Femur (tissue), 1 donor: ENCODE results near the gene FAM217B.
A peak's percentile ranks its signal among the peaks of the same experiment; 100 is the strongest.
"Not testable (repeated sequence)": the region's sequence is repeated elsewhere in the genome, so short reads cannot be mapped to it uniquely, and the experiment has no call there.

Source experiments
- DNase-seq: peaks from one replicate; pipeline ENCODE4 v3.0.0-alpha.2; 2017

Gene FAM217B

GRCh38 chr20:59939052-59939878 lies 924 bp upstream of the FAM217B start:
- peak; percentile 39 for DNase-seq

GRCh38 chr20:59939879-59940128 lies 385 bp upstream of the FAM217B start:
- DNase-seq: no peak

- no peak for DNase-seq
Observed at GRCh38 chr20:59940956-59941294, 736 bp downstream of the FAM217B start.

GRCh38 chr20:59942245-59942644 lies 2.1 kb downstream of the FAM217B start:
- no peak for DNase-seq

GRCh38 chr20:59944726-59945125 lies 4.5 kb downstream of the FAM217B start:
- DNase-seq: no peak

- no peak for DNase-seq
Observed at GRCh38 chr20:59945175-59945574, 5.0 kb downstream of the FAM217B start.

GRCh38 chr20:59945731-59946130 lies 5.5 kb downstream of the FAM217B start:
- no peak for DNase-seq

- no peak for DNase-seq
Observed at GRCh38 chr20:59947376-59947775, 7.2 kb downstream of the FAM217B start.

- no peak for DNase-seq
Observed at GRCh38 chr20:59948212-59948611, 8.0 kb downstream of the FAM217B start.

GRCh38 chr20:59948828-59949720 lies 8.9 kb downstream of the FAM217B start:
- peak; percentile 36 for DNase-seq

GRCh38 chr20:59949911-59950310 lies 9.7 kb downstream of the FAM217B start:
- no peak for DNase-seq

GRCh38 chr20:59954718-59955117 lies 14.5 kb downstream of the FAM217B start:
- no peak for DNase-seq

GRCh38 chr20:59955131-59955796 lies 15.1 kb downstream of the FAM217B start:
- no peak for DNase-seq

- not testable (repeated sequence) for DNase-seq
Observed at GRCh38 chr20:59957568-59957967, 17.4 kb downstream of the FAM217B start.

GRCh38 chr20:59958123-59958522 lies 17.9 kb downstream of the FAM217B start, which contains the start of gene CDH26:
Gene CDH26, plus strand, starts transcription at chr20:59958423. Its CDS starts 304 bp downstream, at chr20:59958727.
- DNase-seq: no peak

- no peak for DNase-seq
Observed at GRCh38 chr20:59958626-59959025, 18.4 kb downstream of the FAM217B start.

- DNase-seq: no peak
Observed at GRCh38 chr20:59961423-59961822, 21.2 kb downstream of the FAM217B start.

- no peak for DNase-seq
Observed at GRCh38 chr20:59962155-59962554, 22.0 kb downstream of the FAM217B start.

GRCh38 chr20:59966428-59966827 lies 26.2 kb downstream of the FAM217B start:
- DNase-seq: no peak

- no peak for DNase-seq
Observed at GRCh38 chr20:59971428-59971827, 31.2 kb downstream of the FAM217B start.

- no peak for DNase-seq
Observed at GRCh38 chr20:59972037-59972801, 32.0 kb downstream of the FAM217B start.

GRCh38 chr20:59976156-59976782 lies 36.1 kb downstream of the FAM217B start:
- no peak for DNase-seq
